Melanocyte of skin (primary cell): ENCODE measurements around the gene C5orf46. TPM values are rescaled to one million over a fixed set of nuclear protein-coding genes. Genes with fewer than 3 reads are reported as not detected.

Experiments
- total RNA-seq, 2 donors: library from RNA; depleted of rRNA; stranded (reverse); fragments of >200 nt; gene quantifications; 2 replicates each; pipeline ENCODE4 v1.2.3, GENCODE V29; 2012

Gene C5orf46
- total RNA-seq, result not detected

GRCh38 chr5:147906326-147907095, at the start of gene C5orf46:
Gene C5orf46 (minus strand): TSS chr5:147906538. CDS start chr5:147906501, 37 bp downstream.

GRCh38 chr5:147878066-147878759, 28.1 kb downstream of the C5orf46 start, which contains the start of gene SCGB3A2:
Gene SCGB3A2 (plus strand): TSS chr5:147878711. CDS start chr5:147878804, 93 bp downstream.

Other genes starting within 250 kb of the C5orf46 start
- under 1 TPM; under 0.01 to 0.34 TPM for gene JAKMIP2, start 123.8 kb downstream of the C5orf46 start, total RNA-seq
- gene SPINK1, start 74.9 kb downstream of the C5orf46 start, total RNA-seq, result under 1 TPM in 1 of 2 donors, not detected in 1; 1.00 TPM
- gene SCGB3A2, start 27.8 kb downstream of the C5orf46 start, total RNA-seq, result not detected
- gene SPINK5, start 157.4 kb upstream of the C5orf46 start, total RNA-seq, result not detected